ENCODE measurements around the gene UNK. TPM values are rescaled to one million over a fixed set of nuclear protein-coding genes. Genes with fewer than 3 reads are reported as not detected.

Gene UNK
- total RNA-seq, 2 donors from 2014 or later = 31.0 to 51.7 TPM

GRCh38 chr17:75820094-75821080, 35.8 kb downstream of the UNK start:
- Histone ChIP-seq H3K27ac (no peak overlapping the region), H3K9me3 (no peaks in the 10 kb centered on the region), H3K27me3 (replicated peaks; ENCODE audit: insufficient read depth) (no peaks in the 10 kb centered on the region), H3K4me3 (no peak overlapping the region), H3K4me1 (ENCODE audit: control insufficient read depth in 1 of 2, low read depth in 2 of 2) (peaks cover 0 to 11% of the 10 kb centered on the region in 2 donors), H3K36me3 (peaks cover 80% of the 10 kb centered on the region)
- ATAC-seq (ENCODE audit: insufficient number of reproducible peaks, low FRiP score, low read depth) (no peak), DNase-seq (ENCODE audit: low spot score) (no peak)
- TF ChIP-seq, protein P1, sequence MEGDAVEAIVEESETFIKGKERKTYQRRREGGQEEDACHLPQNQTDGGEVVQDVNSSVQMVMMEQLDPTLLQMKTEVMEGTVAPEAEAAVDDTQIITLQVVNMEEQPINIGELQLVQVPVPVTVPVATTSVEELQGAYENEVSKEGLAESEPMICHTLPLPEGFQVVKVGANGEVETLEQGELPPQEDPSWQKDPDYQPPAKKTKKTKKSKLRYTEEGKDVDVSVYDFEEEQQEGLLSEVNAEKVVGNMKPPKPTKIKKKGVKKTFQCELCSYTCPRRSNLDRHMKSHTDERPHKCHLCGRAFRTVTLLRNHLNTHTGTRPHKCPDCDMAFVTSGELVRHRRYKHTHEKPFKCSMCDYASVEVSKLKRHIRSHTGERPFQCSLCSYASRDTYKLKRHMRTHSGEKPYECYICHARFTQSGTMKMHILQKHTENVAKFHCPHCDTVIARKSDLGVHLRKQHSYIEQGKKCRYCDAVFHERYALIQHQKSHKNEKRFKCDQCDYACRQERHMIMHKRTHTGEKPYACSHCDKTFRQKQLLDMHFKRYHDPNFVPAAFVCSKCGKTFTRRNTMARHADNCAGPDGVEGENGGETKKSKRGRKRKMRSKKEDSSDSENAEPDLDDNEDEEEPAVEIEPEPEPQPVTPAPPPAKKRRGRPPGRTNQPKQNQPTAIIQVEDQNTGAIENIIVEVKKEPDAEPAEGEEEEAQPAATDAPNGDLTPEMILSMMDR (IDR thresholded peaks at IDR 0.05) = no peak

- Histone ChIP-seq H3K36me3 (peaks cover 73% of the 10 kb centered on the region), H3K4me3 (no peak overlapping the region), H3K4me1 (ENCODE audit: control insufficient read depth in 1 of 2, low read depth in 2 of 2) (peaks cover 0 to 11% of the 10 kb centered on the region in 2 donors), H3K27ac (no peak overlapping the region), H3K27me3 (replicated peaks; ENCODE audit: insufficient read depth) (no peaks in the 10 kb centered on the region), H3K9me3 (no peaks in the 10 kb centered on the region)
- TF ChIP-seq, protein P1 (IDR thresholded peaks at IDR 0.05) = no peak
- DNase-seq (ENCODE audit: low spot score) (no peak), ATAC-seq (ENCODE audit: insufficient number of reproducible peaks, low FRiP score, low read depth) (no peak)
These were observed 36.9 kb downstream of the UNK start for GRCh38 chr17:75821552-75821951.

- no peak for DNase-seq (ENCODE audit: low spot score)
- H3K36me3 ChIP-seq = peaks cover 66% of the 10 kb centered on the region
- H3K9me3 ChIP-seq = no peaks in the 10 kb centered on the region
- no peak overlapping the region for H3K4me3 ChIP-seq
- ATAC-seq (ENCODE audit: insufficient number of reproducible peaks, low FRiP score, low read depth) = no peak
- TF ChIP-seq, protein P1 (IDR thresholded peaks at IDR 0.05) = no peak
- H3K27me3 ChIP-seq (replicated peaks; ENCODE audit: insufficient read depth) = no peaks in the 10 kb centered on the region
- H3K4me1 ChIP-seq (ENCODE audit: control insufficient read depth in 1 of 2, low read depth in 2 of 2) = peaks cover 2 to 18% of the 10 kb centered on the region in 2 donors
- H3K27ac ChIP-seq = peak overlapping the region; percentile 11 to 24
These were observed 37.7 kb downstream of the UNK start for GRCh38 chr17:75822119-75822799.

GRCh38 chr17:75822800-75823166, 38.2 kb downstream of the UNK start:
- no peak for DNase-seq (ENCODE audit: low spot score)
- no peaks in the 10 kb centered on the region for H3K9me3 ChIP-seq
- peaks cover 7 to 24% of the 10 kb centered on the region in 2 donors for H3K4me1 ChIP-seq (ENCODE audit: control insufficient read depth in 1 of 2, low read depth in 2 of 2)
- no peaks in the 10 kb centered on the region for H3K27me3 ChIP-seq (replicated peaks; ENCODE audit: insufficient read depth)
- ATAC-seq (ENCODE audit: insufficient number of reproducible peaks, low FRiP score, low read depth) = no peak
- H3K4me3 ChIP-seq = no peak overlapping the region
- H3K27ac ChIP-seq = peak overlapping the region in 1 of 2 donors; percentile 16
- peaks cover 61% of the 10 kb centered on the region for H3K36me3 ChIP-seq
- TF ChIP-seq, protein P1 (IDR thresholded peaks at IDR 0.05) = no peak
